GM23338 (cell line): ENCODE results near the gene RBM23. TPM values are rescaled to one million over a fixed set of nuclear protein-coding genes. Genes with fewer than 3 reads are reported as not detected.

Source experiments
- ATAC-seq: fragments of 200-7000 bp; cut with Tn5 transposase; 3 replicates; pipeline ENCODE4 v1.9.1; 2020
- DNase-seq: peaks from one replicate; pipeline ENCODE4 v3.0.0-alpha.2; 2015; ENCODE audit warnings: low spot score
- H2AFZ ChIP-seq: fragments of 200-600 bp; sonication (generic); 2 replicates; pipeline ENCODE4 v1.8.0; 2016; ENCODE audit warnings: antibody characterized with exemption, mild to moderate bottlenecking, moderate library complexity
- H3F3A ChIP-seq: fragments of 200-600 bp; sonication (generic); replicated peaks from 2 replicates; pipeline ENCODE4 v1.8.0; 2017; ENCODE audit warnings: antibody characterized with exemption, mixed run types, low read depth
- H3K27ac ChIP-seq: fragments of 200-600 bp; sonication (generic); 2 replicates; pipeline ENCODE4 v1.6.1; 2016; ENCODE audit warnings: low read depth
- H3K27me3 ChIP-seq: fragments of 200-600 bp; sonication (generic); 2 replicates; pipeline ENCODE4 v1.8.0; 2016; ENCODE audit warnings: mild to moderate bottlenecking, mixed run types, moderate library complexity; ENCODE audit not compliant: insufficient read depth
- H3K36me3 ChIP-seq: fragments of 200-600 bp; sonication (generic); 2 replicates; pipeline ENCODE4 v1.8.0; 2016; ENCODE audit warnings: mild to moderate bottlenecking; ENCODE audit not compliant: insufficient read depth
- H3K4me1 ChIP-seq: fragments of 200-600 bp; sonication (generic); 2 replicates; pipeline ENCODE4 v1.8.0; 2016; ENCODE audit warnings: mild to moderate bottlenecking, moderate library complexity; ENCODE audit not compliant: insufficient read depth
- H3K4me2 ChIP-seq: fragments of 200-600 bp; sonication (generic); 2 replicates; pipeline ENCODE4 v1.7.1; 2017; ENCODE audit warnings: mixed run types
- H3K4me3 ChIP-seq: fragments of 200-600 bp; sonication (generic); 2 replicates; pipeline ENCODE4 v1.6.1; 2016; ENCODE audit warnings: mixed run types
- H3K79me2 ChIP-seq: fragments of 200-600 bp; sonication (generic); replicated peaks from 2 replicates; pipeline ENCODE4 v1.8.0; 2017; ENCODE audit warnings: mild to moderate bottlenecking; ENCODE audit not compliant: insufficient read depth
- H3K9me2 ChIP-seq: fragments of 200-600 bp; sonication (generic); 2 replicates; pipeline ENCODE4 v1.8.0; 2017; ENCODE audit not compliant: insufficient read depth
- H4K20me1 ChIP-seq: fragments of 200-600 bp; sonication (generic); replicated peaks from 2 replicates; pipeline ENCODE4 v1.8.0; 2017; ENCODE audit warnings: mild to moderate bottlenecking; ENCODE audit not compliant: insufficient read depth
- H3K27ac Mint-ChIP-seq: 2 replicates; pipeline ENCODE4 v1.8.0; 2020; ENCODE audit warnings: inconsistent platforms, mild to moderate bottlenecking, moderate library complexity, mixed read lengths
- H3K27me3 Mint-ChIP-seq: 3 replicates; pipeline ENCODE4 v1.8.0; 2022; ENCODE audit warnings: low read depth, mild to moderate bottlenecking, moderate library complexity, mixed read lengths, inconsistent platforms; ENCODE audit not compliant: insufficient read depth, poor library complexity
- H3K36me3 Mint-ChIP-seq: 3 replicates; pipeline ENCODE4 v1.8.0; 2021; ENCODE audit warnings: low read depth, mild to moderate bottlenecking, inconsistent platforms, moderate library complexity, mixed read lengths
- H3K4me1 Mint-ChIP-seq: 3 replicates; pipeline ENCODE4 v1.8.0; 2020; ENCODE audit warnings: mild to moderate bottlenecking, inconsistent platforms, mixed read lengths
- H3K4me3 Mint-ChIP-seq: 3 replicates; pipeline ENCODE4 v1.8.0; 2021; ENCODE audit warnings: moderate library complexity, mild to moderate bottlenecking, inconsistent platforms, mixed read lengths
- H3K9me3 Mint-ChIP-seq: 3 replicates; pipeline ENCODE4 v1.8.0; 2020; ENCODE audit warnings: moderate library complexity, mild to moderate bottlenecking, inconsistent platforms, mixed read lengths
- CREB1 ChIP-seq: fragments of 250-450 bp; sonication (Bioruptor Pico); IDR thresholded peaks from 2 replicates; pipeline ENCODE4 v1.5.0; 2020; ENCODE audit warnings: low read depth, mild to moderate bottlenecking, moderate library complexity
- EZH2 ChIP-seq: fragments of 200-600 bp; sonication (generic); IDR thresholded peaks from one replicate; pipeline ENCODE4 v1.8.0; 2017; ENCODE audit warnings: antibody characterized with exemption, mild to moderate bottlenecking, low read depth; ENCODE audit not compliant: unreplicated experiment
- POLR2AphosphoS5 ChIP-seq: IDR thresholded peaks from 2 replicates; pipeline ENCODE4 v1.6.1; 2016; ENCODE audit warnings: antibody characterized with exemption, low read depth
- polyA plus RNA-seq: library from polyadenylated mRNA; unstranded; fragments of >200 nt; fragmentation: Nextera tagmentation; extraction: Ambion mirVana; gene quantifications from 2 replicates; pipeline ENCODE4 v1.2.1, GENCODE V29; 2016
- total RNA-seq: library from RNA; depleted of rRNA; stranded (reverse); fragments of >200 nt; shearing (Covaris generic); gene quantifications from 2 replicates; pipeline ENCODE4 v1.2.3, GENCODE V29; 2014
- TF ChIP-seq, protein P1 (sequence below): fragments of 250-450 bp; sonication (Bioruptor Pico); IDR thresholded peaks from 2 replicates; pipeline ENCODE4 v1.5.0; 2020; ENCODE audit warnings: mild to moderate bottlenecking, moderate library complexity
- TF ChIP-seq, protein P2 (sequence below): IDR thresholded peaks from 2 replicates; pipeline ENCODE4 v1.6.1; 2016; ENCODE audit warnings: antibody characterized with exemption

Gene RBM23
- total and polyA plus RNA-seq, 2 experiments from 2014 or later = 14.4 to 52.8 TPM

DNA sequence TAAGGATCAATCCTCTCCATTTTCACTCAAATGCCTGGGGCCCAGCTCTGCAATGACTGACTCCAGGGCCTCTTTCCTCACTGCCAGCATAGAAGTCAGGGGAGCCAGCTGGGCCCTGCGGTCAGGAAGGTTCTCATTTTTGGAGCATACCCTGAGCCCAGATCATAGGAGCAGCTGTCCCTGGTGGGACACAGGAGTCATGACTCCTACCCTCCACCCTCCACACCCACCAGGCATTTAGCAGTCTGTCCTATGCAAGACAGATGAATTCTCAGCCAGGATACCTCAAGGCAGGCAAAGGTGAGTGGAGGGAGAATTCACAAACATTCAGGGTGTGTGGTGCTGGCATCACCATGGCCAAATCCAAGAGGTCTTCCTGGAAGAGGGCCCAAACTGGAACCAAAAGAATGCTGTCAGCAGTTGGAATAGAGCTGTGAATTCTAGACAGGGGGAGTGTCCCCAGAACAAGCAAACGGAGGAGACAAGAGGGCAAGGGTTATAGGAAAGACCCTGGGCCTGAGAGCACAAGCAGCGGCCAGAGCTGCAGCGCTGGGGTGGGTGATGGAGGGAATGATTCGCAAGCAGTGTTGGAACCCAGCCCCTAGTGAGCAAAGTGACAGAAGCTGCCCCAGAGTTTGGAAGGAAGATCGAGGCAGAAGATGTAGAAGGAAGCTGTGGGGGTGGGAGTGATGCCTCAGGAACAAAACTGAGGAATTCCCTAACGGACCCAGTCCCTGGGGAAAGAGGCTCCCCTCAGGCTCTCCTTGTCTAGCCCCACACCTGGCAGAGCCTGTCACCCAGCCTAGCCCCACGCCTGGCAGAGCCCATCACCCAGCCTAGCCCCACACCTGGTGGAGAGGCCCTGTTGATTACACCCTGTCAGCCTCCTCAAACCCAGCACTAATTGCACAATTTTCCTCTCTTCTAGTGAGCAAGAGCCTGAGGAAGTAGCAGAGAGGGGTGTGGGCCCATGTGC, 40.4 kb downstream of the RBM23 start:
- Histone ChIP-seq H3K9me2 (no peaks in the 10 kb centered on the region), H3K4me3 (no peak overlapping the region), H3K4me2 (no peak overlapping the region), H3K27me3 (no peaks in the 10 kb centered on the region), H3K27ac (no peak overlapping the region), H4K20me1 (no peaks in the 10 kb centered on the region), H3F3A (0 out of 2 replicates have a peak, but pooled peaks cover 8% of the 10 kb centered on the region), H2AFZ (no peak overlapping the region), H3K79me2 (no peaks in the 10 kb centered on the region), H3K4me1 (peaks cover 16% of the 10 kb centered on the region), H3K36me3 (no peaks in the 10 kb centered on the region)
- Mint-ChIP-seq H3K27ac (no peak overlapping the region), H3K9me3 (no peaks in the 10 kb centered on the region), H3K4me3 (no peak overlapping the region; the same call in 2 of the 3 replicates), H3K36me3 (peaks cover 18% of the 10 kb centered on the region), H3K27me3 (peaks cover 14% of the 10 kb centered on the region), H3K4me1 (peaks cover 21% of the 10 kb centered on the region)
- TF ChIP-seq, protein P1, sequence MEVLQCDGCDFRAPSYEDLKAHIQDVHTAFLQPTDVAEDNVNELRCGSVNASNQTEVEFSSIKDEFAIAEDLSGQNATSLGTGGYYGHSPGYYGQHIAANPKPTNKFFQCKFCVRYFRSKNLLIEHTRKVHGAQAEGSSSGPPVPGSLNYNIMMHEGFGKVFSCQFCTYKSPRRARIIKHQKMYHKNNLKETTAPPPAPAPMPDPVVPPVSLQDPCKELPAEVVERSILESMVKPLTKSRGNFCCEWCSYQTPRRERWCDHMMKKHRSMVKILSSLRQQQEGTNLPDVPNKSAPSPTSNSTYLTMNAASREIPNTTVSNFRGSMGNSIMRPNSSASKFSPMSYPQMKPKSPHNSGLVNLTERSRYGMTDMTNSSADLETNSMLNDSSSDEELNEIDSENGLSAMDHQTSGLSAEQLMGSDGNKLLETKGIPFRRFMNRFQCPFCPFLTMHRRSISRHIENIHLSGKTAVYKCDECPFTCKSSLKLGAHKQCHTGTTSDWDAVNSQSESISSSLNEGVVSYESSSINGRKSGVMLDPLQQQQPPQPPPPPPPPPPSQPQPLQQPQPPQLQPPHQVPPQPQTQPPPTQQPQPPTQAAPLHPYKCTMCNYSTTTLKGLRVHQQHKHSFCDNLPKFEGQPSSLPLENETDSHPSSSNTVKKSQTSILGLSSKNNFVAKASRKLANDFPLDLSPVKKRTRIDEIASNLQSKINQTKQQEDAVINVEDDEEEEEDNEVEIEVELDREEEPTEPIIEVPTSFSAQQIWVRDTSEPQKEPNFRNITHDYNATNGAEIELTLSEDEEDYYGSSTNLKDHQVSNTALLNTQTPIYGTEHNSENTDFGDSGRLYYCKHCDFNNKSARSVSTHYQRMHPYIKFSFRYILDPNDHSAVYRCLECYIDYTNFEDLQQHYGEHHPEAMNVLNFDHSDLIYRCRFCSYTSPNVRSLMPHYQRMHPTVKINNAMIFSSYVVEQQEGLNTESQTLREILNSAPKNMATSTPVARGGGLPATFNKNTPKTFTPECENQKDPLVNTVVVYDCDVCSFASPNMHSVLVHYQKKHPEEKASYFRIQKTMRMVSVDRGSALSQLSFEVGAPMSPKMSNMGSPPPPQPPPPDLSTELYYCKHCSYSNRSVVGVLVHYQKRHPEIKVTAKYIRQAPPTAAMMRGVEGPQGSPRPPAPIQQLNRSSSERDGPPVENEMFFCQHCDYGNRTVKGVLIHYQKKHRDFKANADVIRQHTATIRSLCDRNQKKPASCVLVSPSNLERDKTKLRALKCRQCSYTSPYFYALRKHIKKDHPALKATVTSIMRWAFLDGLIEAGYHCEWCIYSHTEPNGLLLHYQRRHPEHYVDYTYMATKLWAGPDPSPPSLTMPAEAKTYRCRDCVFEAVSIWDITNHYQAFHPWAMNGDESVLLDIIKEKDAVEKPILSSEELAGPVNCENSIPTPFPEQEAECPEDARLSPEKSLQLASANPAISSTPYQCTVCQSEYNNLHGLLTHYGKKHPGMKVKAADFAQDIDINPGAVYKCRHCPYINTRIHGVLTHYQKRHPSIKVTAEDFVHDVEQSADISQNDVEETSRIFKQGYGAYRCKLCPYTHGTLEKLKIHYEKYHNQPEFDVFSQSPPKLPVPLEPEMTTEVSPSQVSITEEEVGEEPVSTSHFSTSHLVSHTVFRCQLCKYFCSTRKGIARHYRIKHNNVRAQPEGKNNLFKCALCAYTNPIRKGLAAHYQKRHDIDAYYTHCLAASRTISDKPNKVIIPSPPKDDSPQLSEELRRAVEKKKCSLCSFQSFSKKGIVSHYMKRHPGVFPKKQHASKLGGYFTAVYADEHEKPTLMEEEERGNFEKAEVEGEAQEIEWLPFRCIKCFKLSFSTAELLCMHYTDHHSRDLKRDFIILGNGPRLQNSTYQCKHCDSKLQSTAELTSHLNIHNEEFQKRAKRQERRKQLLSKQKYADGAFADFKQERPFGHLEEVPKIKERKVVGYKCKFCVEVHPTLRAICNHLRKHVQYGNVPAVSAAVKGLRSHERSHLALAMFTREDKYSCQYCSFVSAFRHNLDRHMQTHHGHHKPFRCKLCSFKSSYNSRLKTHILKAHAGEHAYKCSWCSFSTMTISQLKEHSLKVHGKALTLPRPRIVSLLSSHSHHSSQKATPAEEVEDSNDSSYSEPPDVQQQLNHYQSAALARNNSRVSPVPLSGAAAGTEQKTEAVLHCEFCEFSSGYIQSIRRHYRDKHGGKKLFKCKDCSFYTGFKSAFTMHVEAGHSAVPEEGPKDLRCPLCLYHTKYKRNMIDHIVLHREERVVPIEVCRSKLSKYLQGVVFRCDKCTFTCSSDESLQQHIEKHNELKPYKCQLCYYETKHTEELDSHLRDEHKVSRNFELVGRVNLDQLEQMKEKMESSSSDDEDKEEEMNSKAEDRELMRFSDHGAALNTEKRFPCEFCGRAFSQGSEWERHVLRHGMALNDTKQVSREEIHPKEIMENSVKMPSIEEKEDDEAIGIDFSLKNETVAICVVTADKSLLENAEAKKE (CRISPR knock-in tag) = no peak
- TF ChIP-seq EZH2 = no peak
- no peak for DNase-seq
- ATAC-seq = no peak

DNA sequence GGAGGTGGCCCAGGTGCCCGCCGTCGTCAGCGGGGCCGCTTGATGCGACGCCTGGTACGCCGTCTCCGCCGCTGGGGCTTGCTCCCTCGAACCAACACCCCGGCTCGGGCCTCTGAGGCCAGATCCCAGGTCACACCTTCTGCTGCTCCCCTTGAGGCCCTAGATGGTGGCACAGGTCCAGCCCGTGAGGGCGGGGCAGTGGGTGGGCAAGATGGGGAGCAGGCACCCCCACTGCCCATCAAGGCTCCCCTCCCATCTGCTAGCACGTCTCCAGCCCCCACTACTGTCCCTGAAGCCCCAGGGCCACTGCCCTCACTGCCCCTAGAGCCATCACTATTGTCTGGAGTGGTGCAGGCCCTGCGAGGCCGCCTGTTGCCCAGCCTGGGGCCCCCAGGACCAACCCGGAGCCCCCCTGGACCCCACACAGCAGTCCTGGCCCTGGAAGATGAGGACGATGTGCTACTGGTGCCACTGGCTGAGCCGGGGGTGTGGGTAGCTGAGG, 41.9 kb downstream of the RBM23 start:
- Mint-ChIP-seq H3K4me1 (peaks cover 12% of the 10 kb centered on the region), H3K9me3 (no peaks in the 10 kb centered on the region), H3K27me3 (peaks cover 19% of the 10 kb centered on the region), H3K27ac (no peak overlapping the region), H3K4me3 (no peak overlapping the region), H3K36me3 (peaks cover 23% of the 10 kb centered on the region)
- DNase-seq = no peak
- H3F3A ChIP-seq = 0 out of 2 replicates have a peak, but pooled peaks cover 5% of the 10 kb centered on the region
- no peaks in the 10 kb centered on the region for H4K20me1 ChIP-seq
- H3K9me2 ChIP-seq = no peaks in the 10 kb centered on the region
- no peak overlapping the region for H3K27ac ChIP-seq
- no peak overlapping the region for H2AFZ ChIP-seq
- no peak for ATAC-seq
- no peak overlapping the region for H3K4me2 ChIP-seq
- H3K27me3 ChIP-seq = no peaks in the 10 kb centered on the region
- H3K4me3 ChIP-seq = no peak overlapping the region
- H3K36me3 ChIP-seq = no peaks in the 10 kb centered on the region
- H3K4me1 ChIP-seq = peaks cover 9% of the 10 kb centered on the region
- H3K79me2 ChIP-seq = no peaks in the 10 kb centered on the region
- TF ChIP-seq EZH2 (no peak), POLR2AphosphoS5 (no peak), CREB1 (CRISPR knock-in tag) (no peak)
- TF ChIP-seq, protein P2, sequence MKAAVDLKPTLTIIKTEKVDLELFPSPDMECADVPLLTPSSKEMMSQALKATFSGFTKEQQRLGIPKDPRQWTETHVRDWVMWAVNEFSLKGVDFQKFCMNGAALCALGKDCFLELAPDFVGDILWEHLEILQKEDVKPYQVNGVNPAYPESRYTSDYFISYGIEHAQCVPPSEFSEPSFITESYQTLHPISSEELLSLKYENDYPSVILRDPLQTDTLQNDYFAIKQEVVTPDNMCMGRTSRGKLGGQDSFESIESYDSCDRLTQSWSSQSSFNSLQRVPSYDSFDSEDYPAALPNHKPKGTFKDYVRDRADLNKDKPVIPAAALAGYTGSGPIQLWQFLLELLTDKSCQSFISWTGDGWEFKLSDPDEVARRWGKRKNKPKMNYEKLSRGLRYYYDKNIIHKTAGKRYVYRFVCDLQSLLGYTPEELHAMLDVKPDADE = no peak
